Measurements from ENCODE around the gene FCHSD2.
"Not testable (repeated sequence)": the region's sequence is repeated elsewhere in the genome, so short reads cannot be mapped to it uniquely, and the experiment has no call there.

The FCHSD2 gene

GRCh38 chr11:73116636-73117035, 25.5 kb downstream of the FCHSD2 start:
- DNase-seq = no peak

DNA sequence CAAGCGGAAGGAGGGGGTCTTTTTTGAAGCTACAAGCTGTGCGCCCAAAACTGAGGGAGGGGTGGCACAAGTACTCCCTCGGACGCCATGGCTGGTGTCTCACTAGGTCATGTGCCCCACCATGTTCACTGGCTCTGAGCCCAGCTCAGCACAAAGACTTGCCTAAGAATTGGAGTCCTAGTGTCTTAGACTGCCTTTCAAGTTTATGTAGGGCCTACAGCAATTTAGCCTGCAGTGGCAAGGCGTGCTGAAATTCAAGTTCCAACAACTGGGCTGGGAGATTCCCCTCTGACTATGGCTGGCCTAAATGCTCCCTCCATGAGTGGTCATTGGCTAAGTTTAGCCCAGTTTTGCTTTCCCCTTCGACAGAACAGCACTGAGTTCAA, 27.3 kb downstream of the FCHSD2 start:
- no peak for DNase-seq

DNA sequence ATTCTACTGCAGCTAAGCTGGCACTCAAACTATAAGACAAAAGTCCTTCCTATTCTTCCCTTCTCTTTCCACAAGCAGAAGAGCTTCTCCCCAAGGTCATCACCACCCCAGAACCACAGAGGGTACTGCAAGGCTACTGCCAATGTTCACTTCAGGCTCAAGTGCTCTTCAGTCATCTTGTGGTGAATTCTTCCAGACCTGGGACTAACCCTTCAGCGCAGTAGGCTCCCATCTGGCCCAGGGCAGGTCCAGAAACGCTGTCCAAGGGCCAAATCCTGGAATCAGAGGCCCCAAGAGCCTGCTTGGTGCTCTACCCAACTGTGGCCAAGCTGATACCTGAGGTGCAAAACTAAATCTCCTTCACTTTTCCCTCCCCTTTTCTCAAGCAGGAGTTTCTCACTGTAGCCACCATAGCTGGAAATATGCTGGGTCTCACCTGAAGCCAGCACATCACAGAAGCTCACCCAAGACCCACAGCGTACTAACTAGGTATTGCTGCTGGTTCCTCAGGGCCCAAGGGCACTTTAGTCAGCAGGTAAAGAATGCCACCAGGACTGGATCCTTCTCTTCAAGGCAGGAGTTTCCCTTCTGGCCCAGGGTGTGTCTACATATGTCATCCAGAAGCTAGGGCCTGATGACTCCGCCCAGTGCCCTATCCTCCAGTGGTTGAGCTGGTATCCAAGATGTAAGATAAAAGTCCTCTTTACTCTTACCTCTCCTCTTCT, 27.8 kb downstream of the FCHSD2 start:
- no peak for DNase-seq

GRCh38 chr11:73113426-73113825, 28.7 kb downstream of the FCHSD2 start:
- DNase-seq = no peak

- DNase-seq = no peak
These were observed 34.5 kb downstream of the FCHSD2 start for GRCh38 chr11:73107597-73107996.

GRCh38 chr11:73106347-73106746, 35.8 kb downstream of the FCHSD2 start:
- DNase-seq = no peak

DNA sequence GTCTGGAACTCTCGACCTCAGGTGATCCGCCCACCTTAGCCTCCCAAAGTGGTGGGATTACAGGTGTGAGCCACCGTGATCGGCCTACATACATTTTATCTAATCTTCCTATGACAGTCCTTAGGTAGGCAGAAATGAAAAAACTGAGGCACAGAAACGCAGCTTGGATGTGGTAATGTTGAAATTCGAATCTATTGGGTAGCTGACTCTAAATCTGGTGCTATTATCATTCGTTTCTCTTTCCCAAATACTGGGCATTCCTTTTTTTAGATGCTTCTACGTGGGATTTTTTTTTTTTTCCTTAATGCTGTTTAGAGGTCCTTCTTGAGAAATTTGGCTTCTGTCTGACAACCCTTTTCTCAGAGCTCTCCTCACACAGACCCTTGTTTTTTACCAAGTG, 41.5 kb downstream of the FCHSD2 start:
- DNase-seq = no peak

GRCh38 chr11:73099512-73100266, 42.4 kb downstream of the FCHSD2 start:
- no peak for DNase-seq

- DNase-seq = no peak
These were observed 46.5 kb downstream of the FCHSD2 start for GRCh38 chr11:73095613-73096012.

DNA sequence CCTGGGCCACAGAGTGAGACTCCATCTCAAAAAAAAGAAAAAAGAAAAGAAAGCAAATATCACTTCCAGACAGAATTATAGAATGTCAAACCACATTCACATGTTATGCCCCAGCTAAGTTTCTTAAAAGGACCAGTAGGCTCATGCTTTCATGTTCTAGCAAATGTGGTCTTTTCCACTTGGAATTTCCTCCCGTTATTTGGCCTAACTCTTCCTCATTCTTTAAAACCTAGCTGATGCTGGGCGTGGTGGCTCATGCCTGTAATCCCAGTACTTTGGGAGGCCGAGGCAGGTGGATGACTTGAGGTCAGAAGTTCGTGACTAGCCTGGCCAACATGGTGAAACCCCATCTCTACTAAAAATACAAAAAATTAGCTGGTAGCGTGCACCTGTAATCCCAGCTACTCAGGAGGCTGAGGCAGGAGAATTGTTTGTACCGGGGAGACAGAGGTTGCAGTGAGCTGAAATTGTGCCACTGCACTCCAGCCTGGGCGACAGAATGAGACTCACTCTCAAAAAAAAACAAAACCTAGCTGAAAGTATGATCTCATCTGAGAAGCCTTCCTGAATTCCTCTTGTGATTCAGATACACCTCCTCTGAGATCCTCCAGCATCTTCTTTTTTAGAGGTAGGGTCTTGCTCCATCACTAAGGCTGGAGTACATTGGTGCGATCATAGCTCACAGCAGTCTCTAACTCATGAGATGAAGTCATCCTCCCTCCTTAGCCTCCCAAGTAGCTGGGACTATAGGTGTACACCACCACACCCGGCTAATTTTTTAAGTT, 50.4 kb downstream of the FCHSD2 start:
- no peak for DNase-seq

GRCh38 chr11:73087730-73088129, 54.4 kb downstream of the FCHSD2 start:
- DNase-seq = no peak

GRCh38 chr11:73085189-73085875, 56.8 kb downstream of the FCHSD2 start:
- DNase-seq = no peak

DNA sequence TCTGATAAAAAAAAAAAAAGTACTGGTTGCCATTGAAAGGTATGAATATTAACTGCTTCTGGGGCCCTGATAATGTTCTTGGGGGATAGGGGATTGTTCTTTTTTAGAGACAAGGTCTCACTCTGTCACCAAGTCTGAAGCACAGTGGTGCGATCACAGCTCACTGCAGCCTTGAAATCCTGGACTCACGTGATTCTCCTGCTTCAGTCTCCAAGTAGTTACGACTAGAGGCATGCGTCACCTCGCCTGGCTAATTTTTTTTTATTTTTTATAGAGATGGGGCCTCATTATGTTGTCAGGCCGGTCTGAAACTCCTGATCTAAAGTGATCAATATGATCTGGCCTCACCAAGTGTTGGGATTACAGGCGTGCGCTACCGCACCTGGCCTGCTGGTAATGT, 63.5 kb downstream of the FCHSD2 start:
- no peak for DNase-seq

- no peak for DNase-seq
These were observed 64.7 kb downstream of the FCHSD2 start for GRCh38 chr11:73077454-73077853.

GRCh38 chr11:73074319-73074718, 67.8 kb downstream of the FCHSD2 start:
- DNase-seq = no peak

GRCh38 chr11:73072935-73073481, 69.1 kb downstream of the FCHSD2 start:
- no peak for DNase-seq

DNA sequence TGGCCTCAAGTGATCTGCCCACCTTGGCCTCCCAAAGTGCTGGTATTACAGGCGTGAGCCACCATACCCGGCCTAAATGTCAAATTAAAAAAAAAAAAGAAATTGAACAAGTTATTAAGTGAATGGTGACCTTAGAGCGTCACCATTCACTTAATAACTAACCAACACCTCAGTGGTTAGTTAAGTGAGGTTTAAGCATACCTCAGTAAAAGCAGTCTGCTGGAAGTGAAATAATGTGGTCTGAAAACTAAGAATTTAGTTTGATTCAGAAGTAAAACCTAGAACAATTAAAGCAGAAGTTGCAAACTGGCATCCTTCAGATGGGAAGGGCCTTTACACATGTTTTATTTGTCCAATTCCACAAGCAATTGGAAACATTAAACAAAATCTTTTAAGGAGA, 71.5 kb downstream of the FCHSD2 start:
- DNase-seq = no peak

GRCh38 chr11:73061857-73062424, 80.2 kb downstream of the FCHSD2 start:
- DNase-seq = not testable (repeated sequence)

- not testable (repeated sequence) for DNase-seq
These were observed 80.7 kb downstream of the FCHSD2 start for GRCh38 chr11:73061434-73061833.

- DNase-seq = no peak
These were observed 82.2 kb downstream of the FCHSD2 start for GRCh38 chr11:73059915-73060314.

- no peak for DNase-seq
These were observed 83.0 kb downstream of the FCHSD2 start for GRCh38 chr11:73058989-73059674.

All from cortex of kidney (tissue), 1 donor.